ENCODE measurements around the gene HOMER2.

The HOMER2 gene

GRCh38 chr15:82858932-82859331 lies 93.6 kb downstream of the HOMER2 start:
- no peak for TF ChIP-seq CTCF (IDR thresholded peaks at IDR 0.05)
- TF ChIP-seq ZFX (IDR thresholded peaks at IDR 0.05; ENCODE audit: borderline replicate concordance): no peak
- H3K27ac ChIP-seq: no peak overlapping the region

- TF ChIP-seq CTCF (IDR thresholded peaks at IDR 0.05): no peak
- TF ChIP-seq ZFX (IDR thresholded peaks at IDR 0.05; ENCODE audit: borderline replicate concordance): no peak
- H3K27ac ChIP-seq: no peak overlapping the region
Observed at GRCh38 chr15:82856397-82857170, 95.9 kb downstream of the HOMER2 start.

GRCh38 chr15:82855286-82856100 lies 97.0 kb downstream of the HOMER2 start:
- H3K27ac ChIP-seq: no peak overlapping the region
- TF ChIP-seq ZFX (IDR thresholded peaks at IDR 0.05; ENCODE audit: borderline replicate concordance) (no peak), CTCF (IDR thresholded peaks at IDR 0.05) (no peak)

- no peak for TF ChIP-seq CTCF (IDR thresholded peaks at IDR 0.05)
- TF ChIP-seq ZFX (IDR thresholded peaks at IDR 0.05; ENCODE audit: borderline replicate concordance): no peak
- H3K27ac ChIP-seq: no peak overlapping the region
Observed at GRCh38 chr15:82854554-82854953, 98.0 kb downstream of the HOMER2 start.

- TF ChIP-seq CTCF (IDR thresholded peaks at IDR 0.05) (no peak), ZFX (IDR thresholded peaks at IDR 0.05; ENCODE audit: borderline replicate concordance) (no peak)
Observed at GRCh38 chr15:82852941-82853561, 99.5 kb downstream of the HOMER2 start.

GRCh38 chr15:82851981-82852511 lies 100.5 kb downstream of the HOMER2 start:
- TF ChIP-seq CTCF (IDR thresholded peaks at IDR 0.05) (no peak), ZFX (IDR thresholded peaks at IDR 0.05; ENCODE audit: borderline replicate concordance) (no peak)
- no peak overlapping the region for H3K27ac ChIP-seq

More at GRCh38 chr15:82852941-82853561, 99.5 kb downstream of the HOMER2 start:
- H3K27ac ChIP-seq: no peak overlapping the region
